ENCODE data around the gene ARID1B. TPM values are rescaled to one million over a fixed set of nuclear protein-coding genes. Genes with fewer than 3 reads are reported as not detected.

Gene ARID1B
- total RNA-seq, 1 donor from 2014 or later: 75.4 TPM

GRCh38 chr6:156911581-156911980 is 134.4 kb downstream of the ARID1B start:
- H3K4me3 Mint-ChIP-seq (ENCODE audit: unreplicated experiment): no peak overlapping the region
- H3K27me3 Mint-ChIP-seq (ENCODE audit: low read depth, unreplicated experiment): no peaks in the 10 kb centered on the region
- Histone ChIP-seq H3K9ac (ENCODE audit: low read length) (no peak overlapping the region), H2AFZ (ENCODE audit: low read depth, low read length) (no peak overlapping the region), H3K4me1 (ENCODE audit: insufficient read depth, low read length) (no peaks in the 10 kb centered on the region), H3K9me3 (ENCODE audit: insufficient read depth, low read depth, low read length) (no peaks in the 10 kb centered on the region), H4K20me1 (ENCODE audit: insufficient read depth, low read length) (peaks cover 49% of the 10 kb centered on the region), H3K4me2 (ENCODE audit: low read length) (no peak overlapping the region), H3K4me3 (ENCODE audit: insufficient read depth, low read depth, low read length) (no peak overlapping the region), H3K79me2 (ENCODE audit: insufficient read depth, low read length) (peaks cover 42% of the 10 kb centered on the region), H3K27ac (ENCODE audit: low read depth, low read length) (no peak overlapping the region), H3K36me3 (ENCODE audit: insufficient read depth, low read length) (no peaks in the 10 kb centered on the region), H3K27me3 (ENCODE audit: insufficient read depth, low read length) (no peaks in the 10 kb centered on the region)
- FAIRE-seq: no peak
- peaks cover 20% of the 10 kb centered on the region for H3K4me1 Mint-ChIP-seq (ENCODE audit: low read depth, unreplicated experiment)
- no peaks in the 10 kb centered on the region for H3K36me3 Mint-ChIP-seq (ENCODE audit: low read depth, unreplicated experiment)
- no peaks in the 10 kb centered on the region for H3K9me3 Mint-ChIP-seq (ENCODE audit: unreplicated experiment)
- no peak for TF ChIP-seq CTCF (IDR thresholded peaks at IDR 0.05; ENCODE audit: insufficient read depth, low read depth, low read length)
- no peak for TF ChIP-seq EZH2 (IDR thresholded peaks at IDR 0.05; ENCODE audit: insufficient read depth, low read length)
- no peak for DNase-seq (ENCODE audit: low read depth)
- no peak overlapping the region for H3K27ac Mint-ChIP-seq (ENCODE audit: unreplicated experiment)

- H4K20me1 ChIP-seq (ENCODE audit: insufficient read depth, low read length): peaks cover 50% of the 10 kb centered on the region
Measured at GRCh38 chr6:156912431-156912830, 135.3 kb downstream of the ARID1B start.

More at GRCh38 chr6:156912431-156912830, 135.3 kb downstream of the ARID1B start:
- no peaks in the 10 kb centered on the region for H3K27me3 ChIP-seq (ENCODE audit: insufficient read depth, low read length)
- H3K27ac Mint-ChIP-seq (ENCODE audit: unreplicated experiment): peak overlapping the region; percentile 49
- H3K36me3 ChIP-seq (ENCODE audit: insufficient read depth, low read length): no peaks in the 10 kb centered on the region
- peaks cover 47% of the 10 kb centered on the region for H3K79me2 ChIP-seq (ENCODE audit: insufficient read depth, low read length)
- no peaks in the 10 kb centered on the region for H3K9me3 ChIP-seq (ENCODE audit: insufficient read depth, low read depth, low read length)
- no peaks in the 10 kb centered on the region for H3K4me1 ChIP-seq (ENCODE audit: insufficient read depth, low read length)
- peak overlapping the region; percentile 27 for H3K4me3 Mint-ChIP-seq (ENCODE audit: unreplicated experiment)
- no peaks in the 10 kb centered on the region for H3K36me3 Mint-ChIP-seq (ENCODE audit: low read depth, unreplicated experiment)
- DNase-seq (ENCODE audit: low read depth): no peak
- H3K27ac ChIP-seq (ENCODE audit: low read depth, low read length): no peak overlapping the region
- H2AFZ ChIP-seq (ENCODE audit: low read depth, low read length): no peak overlapping the region
- no peaks in the 10 kb centered on the region for H3K9me3 Mint-ChIP-seq (ENCODE audit: unreplicated experiment)
- no peak overlapping the region for H3K4me2 ChIP-seq (ENCODE audit: low read length)
- FAIRE-seq: no peak
- TF ChIP-seq EZH2 (IDR thresholded peaks at IDR 0.05; ENCODE audit: insufficient read depth, low read length) (no peak), CTCF (IDR thresholded peaks at IDR 0.05; ENCODE audit: insufficient read depth, low read depth, low read length) (no peak)
- no peak overlapping the region for H3K4me3 ChIP-seq (ENCODE audit: insufficient read depth, low read depth, low read length)
- peaks cover 24% of the 10 kb centered on the region for H3K4me1 Mint-ChIP-seq (ENCODE audit: low read depth, unreplicated experiment)
- no peak overlapping the region for H3K9ac ChIP-seq (ENCODE audit: low read length)
- H3K27me3 Mint-ChIP-seq (ENCODE audit: low read depth, unreplicated experiment): no peaks in the 10 kb centered on the region

All from astrocyte (in vitro differentiated cells and primary cell).